Endothelial cell (in vitro differentiated cells): ENCODE results near the gene VTI1A. TPM values are rescaled to one million over a fixed set of nuclear protein-coding genes. Genes with fewer than 3 reads are reported as not detected.

Source experiments
- DNase-seq: peaks from one replicate; pipeline ENCODE4 v3.0.0; 2021; ENCODE audit warnings: low spot score
- H3K27ac Mint-ChIP-seq: one replicate; pipeline ENCODE4 v1.8.0; 2021; ENCODE audit warnings: mixed read lengths, inconsistent platforms; ENCODE audit not compliant: unreplicated experiment
- H3K27me3 Mint-ChIP-seq: one replicate; pipeline ENCODE4 v1.8.0; 2021; ENCODE audit warnings: mild to moderate bottlenecking, moderate library complexity, mixed read lengths, inconsistent platforms; ENCODE audit not compliant: unreplicated experiment
- H3K36me3 Mint-ChIP-seq: one replicate; pipeline ENCODE4 v1.8.0; 2021; ENCODE audit warnings: mild to moderate bottlenecking, low read depth, mixed read lengths, inconsistent platforms; ENCODE audit not compliant: unreplicated experiment
- H3K4me1 Mint-ChIP-seq: one replicate; pipeline ENCODE4 v1.8.0; 2021; ENCODE audit warnings: mild to moderate bottlenecking, mixed read lengths, inconsistent platforms; ENCODE audit not compliant: unreplicated experiment
- H3K4me3 Mint-ChIP-seq: one replicate; pipeline ENCODE4 v1.8.0; 2021; ENCODE audit warnings: mild to moderate bottlenecking, mixed read lengths, inconsistent platforms; ENCODE audit not compliant: unreplicated experiment
- H3K9me3 Mint-ChIP-seq: one replicate; pipeline ENCODE4 v1.8.0; 2021; ENCODE audit warnings: mixed read lengths, inconsistent platforms; ENCODE audit not compliant: unreplicated experiment
- total RNA-seq: library from RNA; stranded (reverse); fragmentation: NEBNext Ultra II Directional; extraction: Animal tissue kit (Norgen Biotek cat#: 25700); gene quantifications from one replicate; pipeline ENCODE4 v1.2.1, GENCODE V29; 2021; ENCODE audit not compliant: unreplicated experiment
- TF ChIP-seq, protein P1 (sequence below): fragments of 200-600 bp; sonication (generic); IDR thresholded peaks from one replicate; pipeline ENCODE4 v1.5.0; 2021; ENCODE audit warnings: antibody characterized with exemption; ENCODE audit not compliant: unreplicated experiment

Gene VTI1A
- total RNA-seq, 1 donor from 2014 or later, result 35.4 TPM

GRCh38 chr10:112434988-112435619 is 11.9 kb upstream of the VTI1A start:
- DNase-seq, result no peak
- TF ChIP-seq, protein P1, sequence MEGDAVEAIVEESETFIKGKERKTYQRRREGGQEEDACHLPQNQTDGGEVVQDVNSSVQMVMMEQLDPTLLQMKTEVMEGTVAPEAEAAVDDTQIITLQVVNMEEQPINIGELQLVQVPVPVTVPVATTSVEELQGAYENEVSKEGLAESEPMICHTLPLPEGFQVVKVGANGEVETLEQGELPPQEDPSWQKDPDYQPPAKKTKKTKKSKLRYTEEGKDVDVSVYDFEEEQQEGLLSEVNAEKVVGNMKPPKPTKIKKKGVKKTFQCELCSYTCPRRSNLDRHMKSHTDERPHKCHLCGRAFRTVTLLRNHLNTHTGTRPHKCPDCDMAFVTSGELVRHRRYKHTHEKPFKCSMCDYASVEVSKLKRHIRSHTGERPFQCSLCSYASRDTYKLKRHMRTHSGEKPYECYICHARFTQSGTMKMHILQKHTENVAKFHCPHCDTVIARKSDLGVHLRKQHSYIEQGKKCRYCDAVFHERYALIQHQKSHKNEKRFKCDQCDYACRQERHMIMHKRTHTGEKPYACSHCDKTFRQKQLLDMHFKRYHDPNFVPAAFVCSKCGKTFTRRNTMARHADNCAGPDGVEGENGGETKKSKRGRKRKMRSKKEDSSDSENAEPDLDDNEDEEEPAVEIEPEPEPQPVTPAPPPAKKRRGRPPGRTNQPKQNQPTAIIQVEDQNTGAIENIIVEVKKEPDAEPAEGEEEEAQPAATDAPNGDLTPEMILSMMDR, result peak; percentile 73
- Mint-ChIP-seq H3K9me3 (no peaks in the 10 kb centered on the region), H3K27me3 (no peaks in the 10 kb centered on the region), H3K4me3 (no peak overlapping the region), H3K36me3 (peaks cover 7% of the 10 kb centered on the region), H3K4me1 (no peaks in the 10 kb centered on the region), H3K27ac (no peak overlapping the region)

DNA sequence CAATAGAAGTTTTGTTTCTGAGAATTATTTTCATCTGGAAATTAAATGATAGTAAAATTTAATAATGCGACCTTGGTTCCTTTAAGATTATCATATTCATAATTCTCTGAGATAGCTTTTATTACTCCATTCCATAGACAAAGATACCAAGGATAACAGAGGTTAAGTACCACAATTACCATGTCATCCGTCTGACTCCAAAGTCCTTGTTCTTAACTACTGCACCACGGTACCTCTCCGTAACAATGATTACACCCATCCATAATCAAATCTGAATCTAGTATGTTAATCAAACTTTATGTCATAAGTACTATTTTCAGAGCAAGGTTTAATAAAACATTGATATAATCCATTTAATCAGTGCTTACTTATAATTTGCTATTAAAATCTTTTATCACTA is 8.7 kb upstream of the VTI1A start:
- Mint-ChIP-seq H3K4me3 (no peak overlapping the region), H3K36me3 (peaks cover 11% of the 10 kb centered on the region), H3K9me3 (no peaks in the 10 kb centered on the region), H3K27me3 (no peaks in the 10 kb centered on the region), H3K27ac (no peak overlapping the region), H3K4me1 (no peaks in the 10 kb centered on the region)
- DNase-seq, result no peak
- TF ChIP-seq, protein P1, result no peak

- H3K36me3 Mint-ChIP-seq, result peaks cover 11% of the 10 kb centered on the region
- no peak for DNase-seq
- TF ChIP-seq, protein P1, result no peak
- no peaks in the 10 kb centered on the region for H3K9me3 Mint-ChIP-seq
- H3K27me3 Mint-ChIP-seq, result peaks cover 4% of the 10 kb centered on the region
- H3K4me1 Mint-ChIP-seq, result peaks cover 6% of the 10 kb centered on the region
- H3K4me3 Mint-ChIP-seq, result no peak overlapping the region
- no peak overlapping the region for H3K27ac Mint-ChIP-seq
These were observed 5.5 kb upstream of the VTI1A start for GRCh38 chr10:112441520-112441919.

- TF ChIP-seq, protein P1, result no peak
- Mint-ChIP-seq H3K4me3 (no peak overlapping the region), H3K4me1 (peaks cover 6% of the 10 kb centered on the region), H3K27me3 (peaks cover 8% of the 10 kb centered on the region), H3K36me3 (peaks cover 11% of the 10 kb centered on the region), H3K27ac (no peak overlapping the region), H3K9me3 (no peaks in the 10 kb centered on the region)
- no peak for DNase-seq
These were observed 5.0 kb upstream of the VTI1A start for GRCh38 chr10:112442063-112442462.

GRCh38 chr10:112446055-112446854 is 760 bp upstream of the VTI1A start:
- H3K27ac Mint-ChIP-seq, result peak overlapping the region; percentile 95
- peaks cover 22% of the 10 kb centered on the region for H3K4me1 Mint-ChIP-seq
- TF ChIP-seq, protein P1, result no peak
- peak overlapping the region; percentile 96 for H3K4me3 Mint-ChIP-seq
- DNase-seq, result peak; percentile 5
- peaks cover 8% of the 10 kb centered on the region for H3K36me3 Mint-ChIP-seq
- H3K27me3 Mint-ChIP-seq, result peaks cover 13% of the 10 kb centered on the region
- no peaks in the 10 kb centered on the region for H3K9me3 Mint-ChIP-seq
